Adrenal gland (tissue), 12 donors: ENCODE results near the gene CCNA2. TPM values are rescaled to one million over a fixed set of nuclear protein-coding genes. Genes with fewer than 3 reads are reported as not detected.

Experiments used
- DNase-seq, 7 donors: peaks; one replicate each; pipeline ENCODE4 v3.0.0-alpha.2; 2019 to 2020
- H3K27ac ChIP-seq, 5 donors: fragments of 200-600 bp; sonication (generic) in 4 of 5; 1 replicate in 3 of 5; 2 replicates in 2 of 5; pipeline versions ENCODE4 v1.5.1 to v1.8.0; 2016 to 2020; ENCODE audit warnings: mild to moderate bottlenecking in 1 of 5
- H3K27me3 ChIP-seq: fragments of 200-600 bp; 2 replicates; pipeline ENCODE4 v1.8.0; 2021
- H3K36me3 ChIP-seq, 2 donors: fragments of 200-600 bp; replicated peaks in 1 of 2; 1 replicate in 1 of 2; 2 replicates in 1 of 2; pipeline versions ENCODE4 v1.5.1 to v1.8.0; 2018 to 2022
- H3K4me1 ChIP-seq, 2 donors: fragments of 200-600 bp; replicated peaks in 1 of 2; 1 replicate in 1 of 2; 2 replicates in 1 of 2; pipeline versions ENCODE4 v1.5.1 to v1.8.0; 2018 to 2021
- H3K4me3 ChIP-seq, 4 donors: fragments of 200-600 bp; sonication (generic) in 3 of 4; one replicate each; pipeline ENCODE4 v1.5.1; 2016 to 2018
- H3K9me3 ChIP-seq, 3 donors: fragments of 200-600 bp; sonication (generic) in 1 of 3; replicated peaks in 1 of 3; 1 replicate in 2 of 3; 2 replicates in 1 of 3; pipeline versions ENCODE4 v1.5.1 to v1.8.0; 2016 to 2021
- POLR2A ChIP-seq, 2 donors: fragments of 450-650 bp; IDR thresholded peaks; one replicate each; pipeline ENCODE4 v1.6.1; 2017; ENCODE audit warnings: antibody characterized with exemption in 2 of 2, mild to moderate bottlenecking in 2 of 2, moderate library complexity in 1 of 2
- WGBS, 4 donors: extraction: QIAGEN DNeasy Blood & Tissue Kit in 2 of 4; methylation state at CpG; one replicate each; pipeline versions ENCODE4 v1.1.5 to v1.1.7; 2013 to 2017; 5-methylcytosine and 5-hydroxymethylcytosine counted together
- intact Hi-C, 2 donors: fragments of 100-400 bp; cut with DNase I; formaldehyde crosslinking; loops; one replicate each; pipeline versions ENCODE4 v1.14.1 to v1.15.0; 2022 to 2023
- polyA plus RNA-seq, 3 donors: library from polyadenylated mRNA; stranded (reverse); fragments of 200-250 nt in 2 of 3; fragments of 350-450 nt in 1 of 3; fragmentation: Illumina TruSeq in 1 of 3; extraction: RNeasy Lipid Tissue Mini Kit (QIAGEN cat#74804) in 1 of 3; gene quantifications; one replicate each; pipeline ENCODE4 v1.2.3, GENCODE V29; 2013 to 2014
- total RNA-seq, 9 donors: library from RNA; depleted of rRNA in 4 of 9; stranded (reverse); fragments of >200 nt in 4 of 9; fragments of 120-200 nt in 1 of 9; fragmentation: NEBNext Ultra II Directional in 1 of 9; extraction: Animal tissue kit (Norgen Biotek cat#: 25700) in 1 of 9; gene quantifications; one replicate each; pipeline versions ENCODE4 v1.1.0 to v1.2.4, GENCODE V29; 2013 to 2023
- TF ChIP-seq, protein P1 (sequence below), 6 experiments: fragments of 450-650 bp in 4 of 6; fragments of 200-600 bp in 2 of 6; sonication (generic) in 1 of 6; IDR thresholded peaks; 1 replicate in 5 of 6; 2 replicates in 1 of 6; pipeline versions ENCODE4 v1.5.1 to v1.8.0; 2016 to 2021; ENCODE audit warnings: antibody characterized with exemption in 6 of 6, mild to moderate bottlenecking in 2 of 6, moderate library complexity in 1 of 6
- donor health status: healthy with polysubstance abuse.
- donor health status: Bipolar disorder and iron deficiency.
- donor health status: DM: yes; HTN: yes; CAD: no.
- donor health status: DM: no; HTN: no; CAD: no.
- donor health status: DM: no; HTN: no; CAD: no.
- donor health status: DM: yes; HTN: yes; CAD: no.

Gene CCNA2
- total and polyA plus RNA-seq, 12 donors: 0.24 to 18.9 (median 2.3) TPM

DNA sequence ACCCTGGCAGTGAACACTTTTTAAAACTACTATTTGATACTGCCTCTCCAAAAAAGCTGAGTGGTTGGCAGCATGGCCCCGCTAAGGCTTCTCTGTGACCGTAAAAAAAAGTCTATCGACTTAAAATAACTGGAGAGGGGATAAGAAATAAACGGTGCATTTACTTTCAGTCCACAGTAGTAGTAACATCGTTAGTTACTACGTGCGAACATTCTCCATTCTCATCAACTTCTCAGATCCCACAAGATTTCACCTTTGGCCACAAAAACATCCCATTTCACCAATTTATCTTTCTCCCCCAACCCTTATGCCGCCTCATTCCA is 23.1 kb downstream of the CCNA2 start:
- WGBS, 4 donors: 31 to 42% (median 36%) methylated on average over 8 of the region's 8 CpGs
- peaks cover 0 to 10% of the 10 kb centered on the region in 2 donors for H3K4me1 ChIP-seq
- intact Hi-C loops: no loop called here
- TF ChIP-seq, protein P1, sequence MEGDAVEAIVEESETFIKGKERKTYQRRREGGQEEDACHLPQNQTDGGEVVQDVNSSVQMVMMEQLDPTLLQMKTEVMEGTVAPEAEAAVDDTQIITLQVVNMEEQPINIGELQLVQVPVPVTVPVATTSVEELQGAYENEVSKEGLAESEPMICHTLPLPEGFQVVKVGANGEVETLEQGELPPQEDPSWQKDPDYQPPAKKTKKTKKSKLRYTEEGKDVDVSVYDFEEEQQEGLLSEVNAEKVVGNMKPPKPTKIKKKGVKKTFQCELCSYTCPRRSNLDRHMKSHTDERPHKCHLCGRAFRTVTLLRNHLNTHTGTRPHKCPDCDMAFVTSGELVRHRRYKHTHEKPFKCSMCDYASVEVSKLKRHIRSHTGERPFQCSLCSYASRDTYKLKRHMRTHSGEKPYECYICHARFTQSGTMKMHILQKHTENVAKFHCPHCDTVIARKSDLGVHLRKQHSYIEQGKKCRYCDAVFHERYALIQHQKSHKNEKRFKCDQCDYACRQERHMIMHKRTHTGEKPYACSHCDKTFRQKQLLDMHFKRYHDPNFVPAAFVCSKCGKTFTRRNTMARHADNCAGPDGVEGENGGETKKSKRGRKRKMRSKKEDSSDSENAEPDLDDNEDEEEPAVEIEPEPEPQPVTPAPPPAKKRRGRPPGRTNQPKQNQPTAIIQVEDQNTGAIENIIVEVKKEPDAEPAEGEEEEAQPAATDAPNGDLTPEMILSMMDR (IDR thresholded peaks at IDR 0.05): no peak
- TF ChIP-seq POLR2A (IDR thresholded peaks at IDR 0.05): no peak
- H3K36me3 ChIP-seq: peaks cover 0 to 26% of the 10 kb centered on the region in 2 donors
- H3K27me3 ChIP-seq: no peaks in the 10 kb centered on the region
- no peak for DNase-seq
- H3K9me3 ChIP-seq: no peaks in the 10 kb centered on the region
- H3K27ac ChIP-seq: peak overlapping the region; percentile 34 to 92 (median 90)
- H3K4me3 ChIP-seq: peak overlapping the region in 3 of 4 donors; percentile 76 to 93 (median 88)

DNA sequence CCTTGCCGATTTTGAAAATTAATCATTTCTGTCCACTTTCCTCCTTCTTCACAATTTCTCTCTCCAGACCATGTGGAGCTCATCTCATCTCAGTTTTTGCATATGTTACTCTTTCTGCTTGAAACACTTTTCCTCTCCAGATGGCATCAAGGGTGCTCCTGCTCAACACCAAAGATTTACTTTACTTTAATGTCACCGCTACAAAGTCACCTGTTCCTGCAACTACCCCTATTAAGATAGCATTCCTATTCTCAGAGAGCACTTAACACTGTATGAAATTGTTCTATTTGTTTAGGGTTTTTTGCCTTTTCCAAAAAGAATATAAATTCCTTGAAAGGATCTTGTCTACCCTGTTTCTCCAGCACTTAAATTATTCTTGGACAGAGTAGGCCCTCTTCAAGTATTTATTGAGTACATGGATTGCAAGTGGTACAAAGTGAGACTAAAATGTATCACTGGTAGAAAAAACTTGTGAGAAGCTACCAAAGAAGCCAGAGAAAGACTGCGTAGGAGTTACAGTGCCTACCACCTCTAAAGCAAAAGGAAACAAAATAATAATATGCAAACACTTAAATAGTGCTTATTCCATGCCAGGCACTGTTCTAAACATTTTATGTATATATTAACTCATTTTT is 23.7 kb downstream of the CCNA2 start:
- WGBS, 4 donors: 89 to 91% (median 89%) methylated on average over 3 of the region's 3 CpGs
- TF ChIP-seq POLR2A (IDR thresholded peaks at IDR 0.05): no peak
- TF ChIP-seq, protein P1 (IDR thresholded peaks at IDR 0.05): no peak
- intact Hi-C loops: no loop called here
- H3K4me3 ChIP-seq: no peak overlapping the region
- H3K36me3 ChIP-seq: peaks cover 0 to 23% of the 10 kb centered on the region in 2 donors
- H3K9me3 ChIP-seq: no peaks in the 10 kb centered on the region
- no peaks in the 10 kb centered on the region for H3K27me3 ChIP-seq
- H3K4me1 ChIP-seq: peaks cover 0 to 10% of the 10 kb centered on the region in 2 donors
- no peak for DNase-seq
- H3K27ac ChIP-seq: peak overlapping the region in 1 of 5 donors; percentile 91

DNA sequence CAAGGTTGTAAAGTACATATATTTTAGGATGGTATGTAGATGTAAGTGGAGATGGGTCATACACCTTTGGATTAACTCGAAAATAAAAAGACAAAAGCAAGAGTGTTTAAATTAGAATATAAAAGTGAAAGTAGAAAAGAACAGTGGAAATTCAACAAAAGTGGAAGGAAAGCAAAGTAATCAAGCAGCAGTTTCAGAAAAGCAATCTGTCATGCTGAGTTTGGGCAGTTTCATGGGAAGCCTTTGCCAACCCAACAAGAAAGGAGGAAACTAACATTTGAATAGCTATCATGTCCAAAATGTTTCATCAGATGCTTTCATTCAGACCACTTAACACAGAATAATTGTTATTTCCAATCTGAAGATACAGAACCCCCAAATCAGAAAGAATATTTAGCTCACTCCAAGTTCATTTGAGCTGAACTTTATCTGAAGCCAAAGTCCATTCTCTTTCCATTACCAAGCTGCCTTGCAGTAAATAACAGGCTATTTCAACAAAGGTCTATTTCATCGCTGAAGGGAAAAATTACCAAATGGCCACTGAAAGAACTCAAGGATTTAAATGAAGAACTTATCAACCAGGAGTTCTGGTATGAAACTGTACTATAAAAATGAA is 24.4 kb downstream of the CCNA2 start:
- intact Hi-C loops: no loop called here

DNA sequence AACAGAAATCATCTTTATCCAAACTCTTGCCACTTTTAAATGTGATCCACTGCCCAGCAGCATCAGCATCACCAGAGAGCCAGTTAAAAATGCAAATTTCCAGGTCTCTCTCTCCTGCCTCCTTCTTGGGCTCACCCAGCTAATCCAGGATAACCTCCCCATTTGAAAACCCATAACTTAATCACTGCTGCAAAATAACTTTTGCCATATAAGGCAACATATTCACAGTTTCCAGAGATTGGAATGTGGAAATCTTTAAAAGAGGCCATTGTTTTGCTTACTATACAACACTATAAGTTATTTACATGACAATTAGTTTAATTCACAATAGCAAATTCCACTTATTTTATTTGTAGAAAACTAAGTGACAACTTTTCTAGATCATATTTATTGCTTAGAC is 27.4 kb downstream of the CCNA2 start:
- Histone ChIP-seq H3K27me3 (no peaks in the 10 kb centered on the region), H3K4me3 (no peak overlapping the region), H3K4me1 (no peaks in the 10 kb centered on the region), H3K27ac (no peak overlapping the region), H3K9me3 (no peaks in the 10 kb centered on the region), H3K36me3 (no peaks in the 10 kb centered on the region)
- DNase-seq: no peak
- intact Hi-C loops: no loop called here
- TF ChIP-seq, protein P1 (IDR thresholded peaks at IDR 0.05): no peak
- no peak for TF ChIP-seq POLR2A (IDR thresholded peaks at IDR 0.05)

More for the DNA sequence above, 24.4 kb downstream of the CCNA2 start:
- no peak for DNase-seq
- Histone ChIP-seq H3K36me3 (peaks cover 0 to 16% of the 10 kb centered on the region in 2 donors), H3K27ac (no peak overlapping the region), H3K4me1 (peaks cover 0 to 10% of the 10 kb centered on the region in 2 donors), H3K4me3 (no peak overlapping the region), H3K9me3 (no peaks in the 10 kb centered on the region), H3K27me3 (no peaks in the 10 kb centered on the region)
- 73 to 76% (median 74%) methylated on average over 2 of the region's 2 CpGs for WGBS, 4 donors
- TF ChIP-seq POLR2A (IDR thresholded peaks at IDR 0.05): no peak
- TF ChIP-seq, protein P1 (IDR thresholded peaks at IDR 0.05): no peak
